ENCODE results near the gene DCDC2C.

- TF ChIP-seq EZH2 (IDR thresholded peaks at IDR 0.05; ENCODE audit: low read length, missing control alignments) (no peak), CTCF (conservative IDR thresholded peaks at IDR 0.05 in 1 of 2, IDR thresholded peaks at IDR 0.05 in 1 of 2; ENCODE audit: low read depth in 1 of 2, low read length in 2 of 2) (no peak)
Measured at GRCh38 chr2:3670941-3671340, 32.4 kb upstream of the DCDC2C start.

Measured in fibroblast of lung (primary cell).